CD14-positive monocyte (primary cell): ENCODE measurements around the gene SYMPK. TPM values are rescaled to one million over a fixed set of nuclear protein-coding genes. Genes with fewer than 3 reads are reported as not detected.

Experiments used
- DNase-seq, 3 donors: peaks; one replicate each; pipeline ENCODE4 v3.0.0-alpha.2; 2011 to 2022
- H2AFZ ChIP-seq: 2 replicates; pipeline ENCODE4 v1.6.0; 2012; ENCODE audit warnings: mild to moderate bottlenecking, low read depth, low read length, inconsistent platforms; ENCODE audit not compliant: insufficient read depth, poor library complexity, severe bottlenecking
- H3K27ac ChIP-seq, 2 donors: 1 replicate in 1 of 2; 2 replicates in 1 of 2; pipeline ENCODE4 v1.5.1; 2012 to 2013; ENCODE audit warnings: low read length in 2 of 2, control low read depth in 1 of 2, inconsistent platforms in 1 of 2, low read depth in 1 of 2, mild to moderate bottlenecking in 1 of 2
- H3K27me3 ChIP-seq, 2 donors: one replicate each; pipeline versions ENCODE4 v1.6.0 to v1.6.1; 2011 to 2013; ENCODE audit warnings: low read length in 2 of 2; ENCODE audit not compliant: control insufficient read depth in 2 of 2, insufficient read depth in 2 of 2
- H3K36me3 ChIP-seq, 2 donors: replicated peaks in 1 of 2; 1 replicate in 1 of 2; 2 replicates in 1 of 2; pipeline versions ENCODE4 v1.5.1 to v1.6.1; 2012 to 2013; ENCODE audit warnings: low read length in 2 of 2, control low read depth in 1 of 2, inconsistent platforms in 1 of 2, mild to moderate bottlenecking in 1 of 2; ENCODE audit not compliant: insufficient read depth in 2 of 2, control insufficient read depth in 1 of 2
- H3K4me1 ChIP-seq, 2 donors: 1 replicate in 1 of 2; 2 replicates in 1 of 2; pipeline versions ENCODE4 v1.5.1 to v1.6.1; 2012 to 2013; ENCODE audit warnings: low read length in 2 of 2, control low read depth in 1 of 2, inconsistent platforms in 1 of 2, mild to moderate bottlenecking in 1 of 2, moderate library complexity in 1 of 2; ENCODE audit not compliant: insufficient read depth in 2 of 2, control insufficient read depth in 1 of 2
- H3K4me2 ChIP-seq: replicated peaks from 2 replicates; pipeline ENCODE3; 2012; ENCODE audit warnings: low read length, moderate library complexity, mild to moderate bottlenecking; ENCODE audit not compliant: poor library complexity, severe bottlenecking; ENCODE audit errors: extremely low read depth
- H3K4me3 ChIP-seq, 3 experiments: fragments of 200-600 bp in 1 of 3; sonication (generic) in 1 of 3; replicated peaks in 1 of 3; 1 replicate in 2 of 3; 2 replicates in 1 of 3; pipeline ENCODE4 v1.5.1; 2011 to 2013; ENCODE audit warnings: low read length in 3 of 3, mild to moderate bottlenecking in 3 of 3, control low read depth in 2 of 3, low read depth in 2 of 3, inconsistent platforms in 1 of 3, moderate library complexity in 1 of 3
- H3K79me2 ChIP-seq: 2 replicates; pipeline ENCODE4 v1.6.0; 2012; ENCODE audit warnings: mild to moderate bottlenecking, control low read depth, inconsistent platforms, low read length, moderate library complexity; ENCODE audit not compliant: insufficient read depth
- H3K9ac ChIP-seq: 2 replicates; pipeline ENCODE4 v1.6.0; 2017; ENCODE audit warnings: low read length, mild to moderate bottlenecking; ENCODE audit not compliant: insufficient read depth, poor library complexity, severe bottlenecking
- H3K9me3 ChIP-seq, 2 donors: replicated peaks in 1 of 2; 1 replicate in 1 of 2; 2 replicates in 1 of 2; pipeline versions ENCODE4 v1.5.1 to v1.6.1; 2012 to 2013; ENCODE audit warnings: low read length in 2 of 2, control low read depth in 1 of 2; ENCODE audit not compliant: control insufficient read depth in 1 of 2, insufficient read depth in 1 of 2
- H4K20me1 ChIP-seq: 2 replicates; pipeline ENCODE4 v1.6.0; 2012; ENCODE audit warnings: mild to moderate bottlenecking, low read length, control low read depth, moderate library complexity; ENCODE audit not compliant: insufficient read depth
- H3K27ac Mint-ChIP-seq, 7 donors: one replicate each; pipeline ENCODE4 v1.8.0; 2020; ENCODE audit warnings: mild to moderate bottlenecking in 7 of 7, mixed read lengths in 7 of 7, moderate library complexity in 6 of 7, inconsistent platforms in 2 of 7
- H3K27me3 Mint-ChIP-seq, 3 donors: one replicate each; pipeline ENCODE4 v1.8.0; 2021 to 2022; ENCODE audit warnings: low read depth in 3 of 3, mild to moderate bottlenecking in 3 of 3, mixed read lengths in 3 of 3, moderate library complexity in 3 of 3, inconsistent platforms in 1 of 3
- H3K36me3 Mint-ChIP-seq, 2 donors: one replicate each; pipeline ENCODE4 v1.8.0; 2020; ENCODE audit warnings: mixed read lengths in 2 of 2, inconsistent platforms in 1 of 2, mild to moderate bottlenecking in 1 of 2
- H3K4me1 Mint-ChIP-seq: one replicate; pipeline ENCODE4 v1.8.0; 2020; ENCODE audit warnings: mild to moderate bottlenecking, mixed read lengths
- H3K4me3 Mint-ChIP-seq, 2 donors: one replicate each; pipeline ENCODE4 v1.8.0; 2020; ENCODE audit warnings: mild to moderate bottlenecking in 2 of 2, mixed read lengths in 2 of 2, moderate library complexity in 1 of 2
- H3K9me3 Mint-ChIP-seq, 7 donors: one replicate each; pipeline ENCODE4 v1.8.0; 2020 to 2022; ENCODE audit warnings: mixed read lengths in 7 of 7, mild to moderate bottlenecking in 6 of 7, moderate library complexity in 6 of 7, inconsistent platforms in 2 of 7
- CTCF ChIP-seq: fragments of 200-600 bp; IDR thresholded peaks from one replicate; pipeline ENCODE4 v1.8.0; 2022; ENCODE audit warnings: antibody characterized with exemption, mild to moderate bottlenecking
- WGBS: methylation state at CpG from one replicate; pipeline ENCODE4 v1.1.5; 2013; ENCODE audit warnings: missing lambda C conversion rate; ENCODE audit not compliant: insufficient coverage; 5-methylcytosine and 5-hydroxymethylcytosine counted together
- intact Hi-C, 2 donors: fragments of 100-400 bp; cut with micrococcal nuclease; formaldehyde crosslinking; loops; one replicate each; pipeline versions ENCODE4 v1.15.0 to v1.15.1; 2023
- polyA plus RNA-seq, 3 donors: library from polyadenylated mRNA; depleted of rRNA in 1 of 3; unstranded in 2 of 3; stranded (reverse) in 1 of 3; fragments of 300-500 nt in 2 of 3; fragments of >200 nt in 1 of 3; fragmentation: Illumina TruSeq in 2 of 3; gene quantifications; 1 replicate in 2 of 3; 2 replicates in 1 of 3; pipeline ENCODE4 v1.2.3, GENCODE V29; 2012 to 2021

The SYMPK gene
- polyA plus RNA-seq, 3 donors = 5.6 to 96.1 (median 15.7) TPM

- intact Hi-C loops = no loop called here
- peaks cover 3 to 46% (median 26%) of the 10 kb centered on the region in 7 donors for H3K9me3 Mint-ChIP-seq
- H3K9me3 ChIP-seq = peaks cover 16 to 36% of the 10 kb centered on the region in 2 donors
- H3K27ac ChIP-seq = no peak overlapping the region
- no peaks in the 10 kb centered on the region for H3K79me2 ChIP-seq
- H3K36me3 Mint-ChIP-seq = peaks cover 13 to 25% of the 10 kb centered on the region in 2 donors
- H3K27me3 ChIP-seq = peaks cover 61 to 100% of the 10 kb centered on the region in 2 donors
- peaks cover 18% of the 10 kb centered on the region for H3K4me1 Mint-ChIP-seq
- no peak overlapping the region for H3K4me3 ChIP-seq
- H3K27me3 Mint-ChIP-seq = peaks cover 96 to 100% (median 97%) of the 10 kb centered on the region in 3 donors
- no peak overlapping the region for H3K9ac ChIP-seq
- DNase-seq = no peak
- H3K4me3 Mint-ChIP-seq = peak overlapping the region in 1 of 2 donors; percentile 82
- no peak overlapping the region for H2AFZ ChIP-seq
- peaks cover 11 to 21% of the 10 kb centered on the region in 2 donors for H3K4me1 ChIP-seq
- H4K20me1 ChIP-seq = peaks cover 98% of the 10 kb centered on the region
- H3K4me2 ChIP-seq = no peak overlapping the region
- TF ChIP-seq CTCF = no peak
- no peaks in the 10 kb centered on the region for H3K36me3 ChIP-seq
- H3K27ac Mint-ChIP-seq = no peak overlapping the region
- 95% methylated on average over 13 of the region's 26 CpGs for WGBS
These were observed 79.8 kb downstream of the SYMPK start for GRCh38 chr19:45782820-45783785.

GRCh38 chr19:45782162-45782691 is 80.7 kb downstream of the SYMPK start, which contains the start of gene DMPK:
TSS of gene DMPK (minus strand) at chr19:45782490. CDS start at chr19:45782352, 138 bp downstream.
- Mint-ChIP-seq H3K9me3 (peaks cover 3 to 43% (median 23%) of the 10 kb centered on the region in 7 donors), H3K4me3 (peak within 1 kb of the TSS in 1 of 2 donors; percentile 82), H3K36me3 (peaks cover 15 to 18% of the 10 kb centered on the region in 2 donors), H3K4me1 (peaks cover 18% of the 10 kb centered on the region), H3K27ac (peak within 1 kb of the TSS in 1 of 7 donors; percentile 27), H3K27me3 (peaks cover 93 to 100% (median 97%) of the 10 kb centered on the region in 3 donors)
- Histone ChIP-seq H2AFZ (no peak within 1 kb of the TSS), H3K4me1 (peaks cover 11 to 21% of the 10 kb centered on the region in 2 donors), H4K20me1 (peaks cover 99% of the 10 kb centered on the region), H3K36me3 (no peaks in the 10 kb centered on the region), H3K27me3 (peaks cover 54 to 100% of the 10 kb centered on the region in 2 donors), H3K27ac (no peak within 1 kb of the TSS), H3K4me3 (no peak within 1 kb of the TSS), H3K79me2 (no peaks in the 10 kb centered on the region), H3K9ac (no peak within 1 kb of the TSS), H3K9me3 (peaks cover 16 to 31% of the 10 kb centered on the region in 2 donors), H3K4me2 (no peak within 1 kb of the TSS)
- WGBS = 65% methylated on average over 14 of the region's 18 CpGs
- TF ChIP-seq CTCF = no peak
- DNase-seq = no peak
- intact Hi-C loops = no loop called here
